Fibroblast of lung (primary cell): ENCODE data around the gene TAF11L13. TPM values are rescaled to one million over a fixed set of nuclear protein-coding genes. Genes with fewer than 3 reads are reported as not detected.
"Not testable (repeated sequence)": the region's sequence is repeated elsewhere in the genome, so short reads cannot be mapped to it uniquely, and the experiment has no call there.

Source experiments
- DNase-seq, 2 donors: peaks; one replicate each; pipeline versions ENCODE4 v3.0.0 to v3.0.0-alpha.2; 2010; ENCODE audit warnings: low read depth in 2 of 2
- H2AFZ ChIP-seq: 2 replicates; pipeline ENCODE4 v1.5.1; 2012; ENCODE audit warnings: low read length, control low read depth, inconsistent platforms
- H3K27ac ChIP-seq: 2 replicates; pipeline ENCODE4 v1.5.1; 2011; ENCODE audit warnings: low read length, control low read depth; ENCODE audit not compliant: insufficient read depth
- H3K27me3 ChIP-seq: 2 replicates; pipeline ENCODE4 v1.5.1; 2011; ENCODE audit warnings: mild to moderate bottlenecking, low read length; ENCODE audit not compliant: control insufficient read depth, insufficient read depth
- H3K36me3 ChIP-seq: 2 replicates; pipeline ENCODE4 v1.5.1; 2011; ENCODE audit warnings: low read length; ENCODE audit not compliant: control insufficient read depth, insufficient read depth
- H3K4me1 ChIP-seq: 2 replicates; pipeline ENCODE4 v1.5.1; 2011; ENCODE audit warnings: low read length; ENCODE audit not compliant: control insufficient read depth, insufficient read depth; ENCODE audit errors: extremely low read depth
- H3K4me2 ChIP-seq: 2 replicates; pipeline ENCODE4 v1.5.1; 2011; ENCODE audit warnings: low read length, control low read depth; ENCODE audit not compliant: insufficient read depth; ENCODE audit errors: extremely low read depth
- H3K4me3 ChIP-seq, 4 experiments: fragments of 200-600 bp in 1 of 4; sonication (generic) in 1 of 4; replicated peaks in 1 of 4; 2 replicates each; pipeline ENCODE4 v1.5.1; 2011 to 2016; ENCODE audit warnings: low read length in 4 of 4, low read depth in 3 of 4, mild to moderate bottlenecking in 3 of 4, control low read depth in 2 of 4, inconsistent platforms in 1 of 4, mixed read lengths in 1 of 4; ENCODE audit not compliant: insufficient read depth in 1 of 4; ENCODE audit errors: control extremely low read depth in 1 of 4
- H3K79me2 ChIP-seq: 2 replicates; pipeline ENCODE4 v1.5.1; 2012; ENCODE audit warnings: mild to moderate bottlenecking, low read length, inconsistent platforms; ENCODE audit not compliant: control insufficient read depth, insufficient read depth
- H3K9ac ChIP-seq: 2 replicates; pipeline ENCODE4 v1.5.1; 2011; ENCODE audit warnings: mild to moderate bottlenecking, low read length, control low read depth; ENCODE audit not compliant: insufficient read depth
- H3K9me3 ChIP-seq: 2 replicates; pipeline ENCODE4 v1.5.1; 2012; ENCODE audit warnings: low read depth, low read length; ENCODE audit not compliant: control insufficient read depth, insufficient read depth
- H4K20me1 ChIP-seq: 2 replicates; pipeline ENCODE4 v1.5.1; 2011; ENCODE audit warnings: low read length; ENCODE audit not compliant: control insufficient read depth, insufficient read depth; ENCODE audit errors: extremely low read depth
- polyA minus RNA-seq: library from RNA; depleted of rRNA, polyadenylated mRNA; stranded (reverse); fragments of >200 nt; gene quantifications from 2 replicates; pipeline ENCODE4 v1.2.3, GENCODE V29; 2011; ENCODE audit warnings: low replicate concordance
- polyA plus RNA-seq, 2 donors: library from polyadenylated mRNA; depleted of rRNA in 1 of 2; stranded (reverse) in 1 of 2; unstranded in 1 of 2; fragments of >200 nt; gene quantifications; 2 replicates each; pipeline ENCODE4 v1.2.1, GENCODE V29; 2011 to 2012; ENCODE audit warnings: missing spikeins in 1 of 2
- total RNA-seq: library from RNA; depleted of rRNA; stranded (reverse); fragments of >200 nt; gene quantifications from 2 replicates; pipeline ENCODE4 v1.2.1, GENCODE V29; 2014

TAF11L13 gene
- total RNA-seq (not detected in 2 replicates), polyA plus RNA-seq (not detected in 2 replicates), polyA minus RNA-seq (not detected in 2 replicates)
- not detected in 2 replicates for polyA plus RNA-seq (2012)

DNA sequence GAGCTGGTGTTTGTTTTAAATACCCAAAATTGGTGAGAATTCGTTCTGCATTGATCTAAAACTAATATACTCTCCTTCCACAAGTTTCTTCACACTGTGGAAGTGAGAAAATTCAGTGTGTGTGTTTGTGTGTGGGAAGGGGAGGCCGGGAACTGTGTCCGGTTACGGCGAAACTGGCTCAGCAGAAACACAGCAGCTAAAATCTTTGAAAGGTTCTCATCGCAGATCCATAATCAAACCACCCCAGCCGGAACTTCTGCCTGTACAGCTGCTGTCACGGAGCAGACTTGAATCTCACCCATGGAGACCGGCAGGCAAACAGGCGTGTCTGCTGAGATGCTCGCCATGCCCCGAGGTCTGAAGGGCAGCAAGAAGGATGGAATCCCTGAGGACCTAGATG, at the start of gene TAF11L13:
TSS of gene TAF11L13 (plus strand) at position 301 of the 400 bp plus-strand sequence.
- not testable (repeated sequence) for H3K36me3 ChIP-seq, H4K20me1 ChIP-seq, H3K9ac ChIP-seq, DNase-seq, H3K79me2 ChIP-seq, H3K4me1 ChIP-seq, H3K4me3 ChIP-seq, H2AFZ ChIP-seq, H3K27me3 ChIP-seq, H3K27ac ChIP-seq, H3K9me3 ChIP-seq, H3K4me2 ChIP-seq

DNA sequence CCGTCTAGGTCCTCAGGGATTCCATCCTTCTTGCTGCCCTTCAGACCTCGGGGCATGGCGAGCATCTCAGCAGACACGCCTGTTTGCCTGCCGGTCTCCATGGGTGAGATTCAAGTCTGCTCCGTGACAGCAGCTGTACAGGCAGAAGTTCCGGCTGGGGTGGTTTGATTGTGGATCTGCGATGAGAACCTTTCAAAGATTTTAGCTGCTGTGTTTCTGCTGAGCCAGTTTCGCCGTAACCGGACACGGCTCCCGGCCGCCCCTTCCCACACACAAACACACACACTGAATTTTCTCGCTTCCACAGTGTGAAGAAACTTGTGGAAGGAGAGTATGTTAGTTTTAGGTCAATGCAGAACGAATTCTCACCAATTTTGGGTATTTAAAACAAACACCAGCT, 46.2 kb upstream of the TAF11L13 start, which contains the start of gene TAF11L7:
TSS of gene TAF11L7 (minus strand) at position 101 of the 400 bp plus-strand sequence.
- not testable (repeated sequence) for H4K20me1 ChIP-seq, H3K79me2 ChIP-seq, H2AFZ ChIP-seq, H3K9me3 ChIP-seq, H3K9ac ChIP-seq, H3K36me3 ChIP-seq, H3K4me2 ChIP-seq, H3K4me1 ChIP-seq, H3K4me3 ChIP-seq, H3K27ac ChIP-seq, DNase-seq, H3K27me3 ChIP-seq

- not testable (repeated sequence) for H2AFZ ChIP-seq, H3K4me2 ChIP-seq, H3K79me2 ChIP-seq, H3K4me3 ChIP-seq, DNase-seq, H3K36me3 ChIP-seq, H3K9me3 ChIP-seq, H3K27ac ChIP-seq, H3K27me3 ChIP-seq, H3K4me1 ChIP-seq, H3K9ac ChIP-seq, H4K20me1 ChIP-seq
These were observed 41.0 kb upstream of the TAF11L13 start, which contains the start of gene TAF11L8 for GRCh38 chr5:17590860-17591259. TAF11L8 (minus strand) TSS chr5:17590960.

GRCh38 chr5:17594255-17594654, 37.6 kb upstream of the TAF11L13 start, which contains the start of gene TAF11L9:
TAF11L9 (minus strand) TSS chr5:17594394.
- H3K4me1 ChIP-seq, H3K27me3 ChIP-seq, H2AFZ ChIP-seq, H3K36me3 ChIP-seq, DNase-seq, H3K9me3 ChIP-seq, H3K4me2 ChIP-seq, H3K79me2 ChIP-seq, H3K4me3 ChIP-seq, H4K20me1 ChIP-seq, H3K27ac ChIP-seq, H3K9ac ChIP-seq: not testable (repeated sequence)

GRCh38 chr5:17597728-17598127, 34.2 kb upstream of the TAF11L13 start, which contains the start of gene TAF11L10:
TAF11L10 (minus strand) TSS chr5:17597828.
- DNase-seq = not testable (repeated sequence)

DNA sequence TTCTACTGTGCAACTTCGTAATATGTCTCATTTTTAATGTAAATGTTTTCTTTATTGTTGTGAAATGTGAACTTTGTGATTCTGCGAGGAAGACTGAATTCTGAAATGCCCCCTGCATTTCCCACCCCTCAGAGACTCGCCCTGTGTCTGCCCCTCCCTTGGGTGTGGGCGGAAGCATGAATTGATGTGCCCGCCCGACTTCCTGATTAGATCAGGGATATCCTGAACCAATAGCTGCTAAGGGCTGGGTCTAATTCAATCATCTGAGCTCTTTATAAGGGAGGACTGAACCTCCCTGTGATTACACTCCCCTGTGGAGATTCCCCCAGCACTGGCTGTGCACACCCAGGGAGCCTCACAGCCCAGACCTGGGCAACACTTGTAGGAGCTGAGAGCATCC, 28.0 kb upstream of the TAF11L13 start, which contains the start of gene TAF11L11:
TSS of gene TAF11L11 (plus strand) at position 304 of the 400 bp plus-strand sequence.
- H3K27ac ChIP-seq, H4K20me1 ChIP-seq, H3K9me3 ChIP-seq, H3K79me2 ChIP-seq, H2AFZ ChIP-seq, H3K36me3 ChIP-seq, DNase-seq, H3K27me3 ChIP-seq, H3K4me2 ChIP-seq, H3K4me3 ChIP-seq, H3K9ac ChIP-seq, H3K4me1 ChIP-seq: not testable (repeated sequence)

More at GRCh38 chr5:17597728-17598127, 34.2 kb upstream of the TAF11L13 start, which contains the start of gene TAF11L10:
- not testable (repeated sequence) for H3K4me3 ChIP-seq, H3K4me2 ChIP-seq, H3K27ac ChIP-seq, H2AFZ ChIP-seq, H3K4me1 ChIP-seq, H3K9ac ChIP-seq, H3K36me3 ChIP-seq, H4K20me1 ChIP-seq, H3K9me3 ChIP-seq, H3K79me2 ChIP-seq, H3K27me3 ChIP-seq
